Peyer's patch (tissue), 4 donors: ENCODE data around the gene POMGNT2.

Experiments
- POLR2A ChIP-seq, 2 donors: fragments of 450-650 bp; IDR thresholded peaks; one replicate each; pipeline ENCODE4 v1.5.1; 2017; ENCODE audit warnings: antibody characterized with exemption in 2 of 2, mild to moderate bottlenecking in 2 of 2, moderate library complexity in 2 of 2
- TF ChIP-seq, protein P1 (sequence below), 6 experiments: fragments of 450-650 bp in 4 of 6; fragments of 200-600 bp in 2 of 6; sonication (generic) in 1 of 6; IDR thresholded peaks; one replicate each; pipeline ENCODE4 v1.5.1; 2017 to 2019; ENCODE audit warnings: antibody characterized with exemption in 6 of 6, mild to moderate bottlenecking in 3 of 6, moderate library complexity in 1 of 6

DNA sequence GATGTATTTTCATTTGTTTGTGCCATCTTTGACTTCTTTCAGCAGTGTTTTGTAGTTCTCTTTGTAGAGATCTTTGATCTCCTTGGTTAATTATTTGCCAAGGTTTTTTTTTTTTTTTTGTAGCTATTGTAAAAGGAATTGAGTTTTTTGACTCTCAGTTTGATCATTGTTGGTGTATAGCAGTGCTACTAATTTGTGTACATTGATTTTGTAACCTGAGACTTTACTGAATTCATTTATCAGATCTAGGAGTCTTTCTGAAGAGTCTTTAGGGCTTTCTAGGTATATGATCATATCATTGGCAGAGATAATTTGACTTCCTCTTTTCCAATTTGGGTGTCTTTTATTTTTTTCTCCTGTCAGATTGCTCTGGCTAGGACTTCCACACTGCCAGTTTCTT, 42.2 kb upstream of the POMGNT2 start:
- TF ChIP-seq, protein P1, sequence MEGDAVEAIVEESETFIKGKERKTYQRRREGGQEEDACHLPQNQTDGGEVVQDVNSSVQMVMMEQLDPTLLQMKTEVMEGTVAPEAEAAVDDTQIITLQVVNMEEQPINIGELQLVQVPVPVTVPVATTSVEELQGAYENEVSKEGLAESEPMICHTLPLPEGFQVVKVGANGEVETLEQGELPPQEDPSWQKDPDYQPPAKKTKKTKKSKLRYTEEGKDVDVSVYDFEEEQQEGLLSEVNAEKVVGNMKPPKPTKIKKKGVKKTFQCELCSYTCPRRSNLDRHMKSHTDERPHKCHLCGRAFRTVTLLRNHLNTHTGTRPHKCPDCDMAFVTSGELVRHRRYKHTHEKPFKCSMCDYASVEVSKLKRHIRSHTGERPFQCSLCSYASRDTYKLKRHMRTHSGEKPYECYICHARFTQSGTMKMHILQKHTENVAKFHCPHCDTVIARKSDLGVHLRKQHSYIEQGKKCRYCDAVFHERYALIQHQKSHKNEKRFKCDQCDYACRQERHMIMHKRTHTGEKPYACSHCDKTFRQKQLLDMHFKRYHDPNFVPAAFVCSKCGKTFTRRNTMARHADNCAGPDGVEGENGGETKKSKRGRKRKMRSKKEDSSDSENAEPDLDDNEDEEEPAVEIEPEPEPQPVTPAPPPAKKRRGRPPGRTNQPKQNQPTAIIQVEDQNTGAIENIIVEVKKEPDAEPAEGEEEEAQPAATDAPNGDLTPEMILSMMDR (IDR thresholded peaks at IDR 0.05): no peak
- TF ChIP-seq POLR2A (IDR thresholded peaks at IDR 0.05): no peak
